PC-3 (cell line): ENCODE results near the gene CLCA2.

Source experiments
- EZH2phosphoT487 ChIP-seq: fragments of 300-600 bp; sonication (generic); IDR thresholded peaks from 2 replicates; pipeline ENCODE4 v1.6.1; 2018; ENCODE audit warnings: mild to moderate bottlenecking, antibody characterized with exemption, low read length, borderline replicate concordance
- TF ChIP-seq, protein P1 (sequence below): fragments of 300-600 bp; sonication (generic); conservative IDR thresholded peaks from 2 replicates; pipeline ENCODE4 v1.5.1; 2017; ENCODE audit warnings: antibody characterized with exemption, low read depth, mild to moderate bottlenecking, low read length

DNA sequence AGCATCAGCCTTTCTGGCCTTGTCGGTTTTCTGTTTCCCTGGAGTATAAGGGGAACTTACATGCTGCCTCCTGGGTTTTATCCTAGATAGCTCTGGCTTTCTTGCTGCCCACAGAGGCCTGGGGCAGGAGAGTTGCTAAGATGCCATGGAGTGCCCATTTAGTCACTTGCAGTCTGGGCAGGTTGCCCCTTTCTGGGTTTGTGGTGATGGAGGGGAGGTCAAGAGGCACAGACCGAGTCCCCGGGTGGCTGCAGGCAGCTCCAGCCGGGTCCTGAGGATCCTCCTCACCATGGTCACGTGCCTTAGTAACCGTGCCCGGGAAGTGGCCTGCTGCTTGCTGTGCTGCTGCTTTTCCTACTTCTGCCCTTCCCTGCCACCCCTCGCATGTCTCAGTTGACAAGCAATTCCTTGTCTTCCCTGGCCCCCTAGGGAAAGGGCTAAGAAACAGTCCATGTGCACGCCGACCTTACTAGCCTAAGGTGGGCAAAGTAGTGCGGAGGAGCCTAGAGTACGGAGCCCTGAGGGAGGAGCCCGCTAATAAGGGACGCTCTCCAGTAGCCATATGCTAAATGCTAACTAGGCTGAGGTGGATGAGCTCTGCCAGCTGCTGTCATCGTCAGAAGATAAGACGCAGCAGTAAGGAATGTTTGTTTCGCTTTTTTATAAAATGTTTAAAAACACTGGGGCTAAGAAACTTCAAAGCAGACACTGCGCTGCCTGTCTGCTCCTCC is 79.6 kb downstream of the CLCA2 start:
- TF ChIP-seq, protein P1, sequence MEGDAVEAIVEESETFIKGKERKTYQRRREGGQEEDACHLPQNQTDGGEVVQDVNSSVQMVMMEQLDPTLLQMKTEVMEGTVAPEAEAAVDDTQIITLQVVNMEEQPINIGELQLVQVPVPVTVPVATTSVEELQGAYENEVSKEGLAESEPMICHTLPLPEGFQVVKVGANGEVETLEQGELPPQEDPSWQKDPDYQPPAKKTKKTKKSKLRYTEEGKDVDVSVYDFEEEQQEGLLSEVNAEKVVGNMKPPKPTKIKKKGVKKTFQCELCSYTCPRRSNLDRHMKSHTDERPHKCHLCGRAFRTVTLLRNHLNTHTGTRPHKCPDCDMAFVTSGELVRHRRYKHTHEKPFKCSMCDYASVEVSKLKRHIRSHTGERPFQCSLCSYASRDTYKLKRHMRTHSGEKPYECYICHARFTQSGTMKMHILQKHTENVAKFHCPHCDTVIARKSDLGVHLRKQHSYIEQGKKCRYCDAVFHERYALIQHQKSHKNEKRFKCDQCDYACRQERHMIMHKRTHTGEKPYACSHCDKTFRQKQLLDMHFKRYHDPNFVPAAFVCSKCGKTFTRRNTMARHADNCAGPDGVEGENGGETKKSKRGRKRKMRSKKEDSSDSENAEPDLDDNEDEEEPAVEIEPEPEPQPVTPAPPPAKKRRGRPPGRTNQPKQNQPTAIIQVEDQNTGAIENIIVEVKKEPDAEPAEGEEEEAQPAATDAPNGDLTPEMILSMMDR, result no peak
- no peak for TF ChIP-seq EZH2phosphoT487
